HG02571 (cell line): ENCODE results near the gene TCHHL1.

Experiments used
- ATAC-seq: cut with Tn5 transposase; IDR thresholded peaks from one replicate; pipeline ENCODE4 v1.9.1; 2021; ENCODE audit warnings: mild to moderate bottlenecking, moderate library complexity; ENCODE audit not compliant: unreplicated experiment

The TCHHL1 gene

DNA sequence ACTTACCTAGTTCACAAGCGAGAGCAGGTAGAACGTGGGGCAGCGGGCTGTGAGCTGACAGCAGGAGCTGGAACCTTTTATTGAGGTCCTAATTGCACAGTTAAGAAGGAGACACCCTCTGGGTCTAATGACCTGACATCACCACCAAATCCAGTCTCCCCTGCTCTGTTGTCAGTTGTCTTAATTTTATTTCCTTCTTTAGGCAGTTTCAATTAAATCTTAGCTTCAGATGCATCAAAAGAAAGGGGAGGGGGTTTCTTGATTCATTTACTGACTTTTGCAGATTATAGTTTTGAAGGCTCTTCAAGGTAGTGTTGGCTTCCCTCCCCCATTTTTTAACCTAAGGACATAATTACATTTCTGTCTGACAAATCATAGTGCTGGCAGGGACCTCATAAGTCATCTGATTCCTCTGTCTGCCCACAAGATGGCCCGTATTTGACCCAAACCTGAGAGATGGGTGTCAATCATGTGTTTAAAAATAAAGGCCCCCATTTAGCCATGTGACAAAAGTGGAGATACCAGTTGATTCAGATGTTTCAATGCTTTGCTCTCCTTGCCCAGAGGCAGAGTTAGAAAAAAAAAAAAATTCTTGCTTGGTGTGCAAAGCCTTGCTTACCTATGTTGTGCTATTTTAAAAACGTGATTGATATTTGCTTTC lies at the start of gene TCHHL1:
TSS of gene TCHHL1 (minus strand) at position 51 of the 661 bp plus-strand sequence. CDS start 921 bp downstream, outside the sequence.
- no peak for ATAC-seq

DNA sequence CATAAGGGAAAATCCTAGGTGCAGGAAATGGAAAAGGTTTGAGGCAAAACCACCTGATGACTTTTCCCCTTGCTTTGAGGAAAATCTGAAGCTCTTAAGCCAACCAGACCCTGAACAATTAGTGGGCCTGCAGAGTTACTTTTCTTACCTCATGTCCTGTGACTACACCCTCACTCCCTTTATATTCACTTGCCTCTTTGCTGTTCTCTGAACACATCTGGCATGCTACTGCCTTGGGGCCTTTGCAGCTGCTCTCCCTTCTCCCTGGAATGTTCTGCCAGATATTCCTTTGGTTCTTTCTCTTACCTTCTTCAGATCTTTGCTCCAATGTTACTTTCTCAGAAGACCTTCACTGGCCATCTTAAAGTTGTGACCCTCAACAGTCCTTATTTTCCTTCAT lies 48.4 kb upstream of the TCHHL1 start:
- ATAC-seq = no peak

DNA sequence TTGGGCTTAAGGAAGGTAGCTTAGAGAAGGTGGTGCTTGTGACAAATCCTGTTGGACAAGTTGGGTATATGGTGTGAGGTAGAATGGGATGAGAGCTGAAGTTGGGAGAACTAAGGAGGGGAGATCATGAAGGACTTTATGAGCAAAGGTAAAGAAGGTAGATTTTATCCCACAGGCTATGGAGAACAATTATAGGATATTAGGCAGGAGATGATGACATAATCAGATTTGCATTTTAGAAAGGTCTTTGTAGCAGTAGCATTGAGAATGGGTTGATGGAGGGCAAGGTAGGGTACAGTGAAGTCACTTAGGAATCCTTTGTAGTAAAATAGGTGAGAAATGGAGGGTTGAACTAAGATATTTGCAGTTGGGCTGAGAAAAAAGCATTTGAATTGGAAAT lies 41.3 kb upstream of the TCHHL1 start:
- ATAC-seq = no peak

DNA sequence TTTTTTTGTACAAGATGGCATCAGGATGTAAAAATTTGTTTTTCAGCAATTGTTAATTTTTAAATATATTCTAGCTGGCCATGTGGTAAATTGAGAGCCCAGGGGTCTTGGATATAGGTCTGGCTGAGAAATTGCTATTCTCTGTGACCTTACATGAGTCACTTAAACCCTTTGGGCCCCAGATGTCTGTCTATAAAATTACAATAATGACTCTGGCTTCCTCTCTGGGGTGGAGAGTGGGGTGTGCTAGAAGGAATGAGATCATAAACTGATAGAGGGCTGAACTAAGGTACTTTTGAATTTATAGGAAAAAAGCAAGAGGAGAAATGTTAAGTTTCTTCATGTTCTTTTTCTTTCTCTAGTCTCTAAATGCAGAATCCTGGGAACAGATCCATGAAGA lies 38.8 kb upstream of the TCHHL1 start:
- ATAC-seq = no peak

GRCh38 chr1:152125834-152126443 lies 37.1 kb upstream of the TCHHL1 start:
- no peak for ATAC-seq

DNA sequence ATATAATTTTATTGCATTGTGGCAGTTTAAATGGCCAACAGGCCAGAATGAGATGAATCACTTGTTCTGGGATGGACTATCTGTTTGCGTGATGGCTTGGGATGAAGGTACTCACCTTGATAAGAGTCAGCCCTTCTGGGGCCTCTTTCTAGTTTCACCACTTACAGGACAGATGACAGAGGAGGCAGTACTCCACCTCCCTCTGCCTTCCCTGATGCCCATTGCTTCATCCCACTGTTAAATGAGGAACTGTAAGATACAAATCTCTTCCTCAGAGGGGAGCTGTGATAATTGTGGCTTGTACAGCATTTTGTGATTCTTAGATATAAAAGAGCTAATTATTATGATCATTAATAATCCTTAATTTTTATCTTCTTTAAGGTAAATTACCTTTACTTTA lies 30.1 kb upstream of the TCHHL1 start:
- no peak for ATAC-seq

- no peak for ATAC-seq
These were observed 26.5 kb upstream of the TCHHL1 start, which contains the start of gene TCHH for GRCh38 chr1:152115344-152115743. TCHH (minus strand) TSS chr1:152115444; CDS start chr1:152114080, 1,364 bp downstream.

DNA sequence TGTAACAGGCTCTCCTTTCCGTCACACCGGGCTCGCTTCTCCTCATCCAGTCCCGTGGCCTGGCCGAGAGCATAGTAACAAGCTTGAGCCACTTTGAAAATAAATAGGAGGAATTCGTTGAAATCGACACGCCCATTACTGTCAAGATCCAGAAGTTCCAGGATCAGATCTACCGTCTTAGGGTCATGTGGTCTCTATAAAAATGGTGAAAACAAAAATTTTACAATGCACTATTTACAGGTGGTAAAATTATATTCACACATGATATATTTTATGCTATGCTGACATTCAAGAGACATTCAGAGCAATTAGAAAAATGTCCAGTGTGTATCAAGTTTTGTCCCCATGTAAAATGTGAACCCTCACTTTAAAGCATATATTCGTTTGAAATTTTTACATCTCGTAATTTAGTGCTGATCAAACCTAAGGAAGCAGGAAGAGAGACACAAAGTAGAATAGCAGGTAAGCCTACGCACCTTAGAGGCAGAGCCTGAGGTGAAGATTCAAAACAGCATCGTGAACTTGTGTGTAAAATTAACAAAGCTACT lies 24.1 kb upstream of the TCHHL1 start:
- ATAC-seq = no peak

DNA sequence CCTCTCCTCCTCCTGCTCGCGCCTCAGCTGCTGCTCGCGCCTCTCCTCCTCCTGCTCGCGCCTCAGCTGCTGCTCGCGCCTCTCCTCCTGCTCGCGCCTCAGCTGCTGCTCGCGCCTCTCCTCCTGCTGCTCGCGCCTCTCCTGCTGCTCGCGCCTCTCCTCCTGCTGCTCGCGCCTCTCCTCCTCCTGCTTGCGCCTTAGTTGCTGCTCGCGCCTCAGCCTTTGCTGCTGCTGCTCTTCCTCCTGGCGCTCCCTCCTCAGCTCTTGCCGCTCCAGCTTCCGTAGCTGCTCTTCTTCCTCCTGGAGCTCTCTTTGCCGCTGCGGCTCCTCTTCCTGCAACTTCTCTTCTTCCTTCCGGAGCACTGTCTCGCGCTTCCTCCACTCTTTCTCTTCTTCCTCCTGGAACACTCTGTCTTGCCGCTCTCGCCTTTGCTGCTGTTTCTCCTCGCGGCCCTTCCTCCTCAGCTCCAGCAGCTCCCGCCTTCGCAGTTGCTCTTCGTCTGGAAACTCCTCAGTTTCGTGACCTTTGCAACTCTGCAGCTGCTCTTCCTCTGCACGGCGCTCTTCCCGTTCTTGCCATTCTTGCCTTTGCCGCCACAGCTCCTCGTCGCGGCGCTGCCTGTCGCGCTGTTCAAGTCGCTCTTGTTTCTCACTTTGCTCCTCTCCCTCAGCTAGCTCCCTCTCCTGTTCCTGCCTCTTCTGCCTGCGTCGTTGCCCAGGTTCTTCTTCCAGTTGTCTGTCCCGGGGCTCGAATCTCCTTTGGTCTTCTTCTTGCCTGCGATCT lies 23.4 kb upstream of the TCHHL1 start:
- no peak for ATAC-seq

DNA sequence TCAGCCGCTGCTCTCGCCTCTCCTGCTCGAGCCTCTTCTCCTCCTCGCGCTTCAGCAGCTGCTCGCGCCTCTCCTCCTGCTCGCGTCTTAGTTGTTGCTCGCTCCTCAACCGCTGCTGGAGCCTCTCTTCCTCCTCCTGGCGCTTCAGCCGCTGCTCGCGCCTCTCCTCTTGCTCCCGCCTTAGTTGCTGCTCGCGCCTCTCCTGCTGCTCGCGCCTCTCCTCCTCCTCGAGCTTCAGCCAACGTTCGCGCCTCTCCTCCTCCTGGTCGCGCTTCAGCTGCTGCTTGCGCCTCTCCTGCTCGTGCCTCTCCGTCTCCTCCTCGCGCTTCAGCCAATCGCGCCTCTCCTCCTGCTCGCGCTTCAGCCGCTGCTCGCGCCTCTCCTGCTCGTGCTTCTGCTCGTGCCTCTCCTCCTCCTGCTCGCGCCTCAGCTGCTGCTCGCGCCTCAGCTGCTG lies 22.7 kb upstream of the TCHHL1 start:
- ATAC-seq = no peak

- no peak for ATAC-seq
These were observed 22.1 kb upstream of the TCHHL1 start for GRCh38 chr1:152110860-152111514.

- ATAC-seq = no peak
These were observed 21.5 kb upstream of the TCHHL1 start for GRCh38 chr1:152110365-152110859.

GRCh38 chr1:152109998-152110294 lies 21.1 kb upstream of the TCHHL1 start:
- no peak for ATAC-seq

DNA sequence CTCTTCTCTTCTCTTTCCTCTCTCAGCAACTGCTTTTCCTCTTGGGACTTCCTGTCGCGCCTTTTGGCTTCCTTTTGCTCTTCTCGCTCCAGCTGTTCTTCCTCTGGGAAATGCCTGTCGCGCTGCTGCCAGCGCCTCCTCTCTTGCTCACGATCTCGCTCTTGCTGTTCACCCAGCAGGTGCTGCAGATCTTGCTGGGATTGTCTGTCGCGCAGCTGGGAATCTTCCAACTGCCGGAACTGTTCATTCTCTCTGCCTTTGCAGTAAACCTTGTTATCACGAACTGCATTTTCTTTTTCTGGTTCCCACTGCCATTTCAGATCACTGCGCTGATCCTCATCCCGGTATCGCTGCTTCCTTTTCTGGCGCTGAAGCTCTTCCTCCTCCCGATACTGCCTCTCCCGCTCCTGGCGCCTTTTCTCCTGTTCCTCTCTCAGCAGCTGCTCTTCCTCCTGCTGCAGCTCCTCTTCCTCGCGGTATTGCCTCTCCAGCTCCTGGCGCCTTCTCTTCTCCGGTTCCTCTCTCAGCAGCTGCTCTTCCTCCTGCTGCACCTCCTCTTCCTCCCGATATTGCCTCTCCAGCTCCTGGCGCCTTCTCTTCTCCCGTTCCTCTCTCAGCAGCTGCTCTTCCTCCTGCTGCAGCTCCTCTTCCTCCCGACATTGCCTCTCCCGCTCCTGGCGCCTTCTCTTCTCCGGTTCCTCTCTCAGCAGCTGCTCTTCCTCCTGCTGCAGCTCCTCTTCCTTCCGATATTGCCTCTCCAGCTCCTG lies 20.6 kb upstream of the TCHHL1 start:
- no peak for ATAC-seq

DNA sequence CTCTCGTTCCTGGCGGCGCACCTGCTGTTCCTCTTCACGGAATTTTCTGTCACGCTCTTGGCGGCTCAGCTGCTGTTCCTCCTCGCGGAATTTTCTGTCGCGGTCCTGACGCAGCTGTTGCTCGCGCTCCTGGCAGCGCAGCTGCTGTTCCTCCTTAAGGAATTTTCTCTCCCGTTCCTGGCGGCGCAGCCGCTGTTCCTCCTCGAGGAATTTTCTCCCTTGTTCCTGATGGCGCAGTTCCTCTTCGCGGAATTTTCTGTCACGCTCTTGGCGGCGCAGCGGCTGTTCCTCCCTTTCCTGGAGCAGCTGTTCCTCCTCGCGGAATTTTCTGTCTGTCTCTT lies 20.0 kb upstream of the TCHHL1 start:
- ATAC-seq = no peak

- ATAC-seq = no peak
These were observed 19.4 kb upstream of the TCHHL1 start for GRCh38 chr1:152107984-152108881.

- no peak for ATAC-seq
These were observed 18.4 kb upstream of the TCHHL1 start for GRCh38 chr1:152107031-152107983.

GRCh38 chr1:152104854-152105253 lies 16.0 kb upstream of the TCHHL1 start:
- no peak for ATAC-seq
